Choroid plexus epithelial cell (primary cell): Measurements from ENCODE around the gene TMEM139.

ENCODE experiments used
- DNase-seq: peaks from one replicate; pipeline ENCODE4 v3.0.0-alpha.2; 2010; ENCODE audit warnings: low read depth
- H3K4me3 ChIP-seq: 2 replicates; pipeline ENCODE4 v1.5.1; 2011; ENCODE audit warnings: low read depth, mild to moderate bottlenecking, control low read depth, low read length, moderate library complexity
- TF ChIP-seq, protein P1 (sequence below): conservative IDR thresholded peaks from 2 replicates; pipeline ENCODE4 v1.5.1; 2011; ENCODE audit warnings: low read depth, mild to moderate bottlenecking, control low read depth, inconsistent platforms, low read length, moderate library complexity

TMEM139 gene

DNA sequence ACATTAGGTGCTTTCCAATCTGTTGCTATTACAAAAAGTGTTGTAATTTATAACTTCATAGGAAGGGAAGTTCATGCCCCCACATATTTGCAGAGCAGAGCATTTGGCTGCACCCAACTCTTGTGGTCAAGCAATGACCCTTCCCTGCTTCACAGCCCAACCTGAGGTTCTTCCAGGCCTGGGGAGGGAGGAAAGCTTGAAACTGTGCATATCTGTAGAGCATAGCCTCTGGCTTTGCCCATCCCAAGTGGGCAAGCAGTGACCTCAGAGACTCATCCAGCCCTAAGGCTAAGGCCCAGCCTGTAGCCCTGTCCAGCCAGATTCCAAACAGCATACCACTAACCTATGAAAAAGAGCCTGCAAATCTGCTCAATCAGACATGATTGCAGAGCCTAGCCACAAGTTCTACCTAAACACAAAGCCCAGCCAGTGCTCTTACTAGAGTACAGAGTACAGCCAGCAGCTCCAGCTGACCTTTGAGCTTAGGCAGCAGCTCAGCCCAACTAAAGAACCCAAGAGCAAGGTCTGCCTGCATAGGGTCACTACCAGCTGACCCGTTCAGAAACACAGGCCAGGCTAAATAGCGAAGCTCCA lies 35.9 kb upstream of the TMEM139 start:
- no peak overlapping the region for H3K4me3 ChIP-seq
- TF ChIP-seq, protein P1, sequence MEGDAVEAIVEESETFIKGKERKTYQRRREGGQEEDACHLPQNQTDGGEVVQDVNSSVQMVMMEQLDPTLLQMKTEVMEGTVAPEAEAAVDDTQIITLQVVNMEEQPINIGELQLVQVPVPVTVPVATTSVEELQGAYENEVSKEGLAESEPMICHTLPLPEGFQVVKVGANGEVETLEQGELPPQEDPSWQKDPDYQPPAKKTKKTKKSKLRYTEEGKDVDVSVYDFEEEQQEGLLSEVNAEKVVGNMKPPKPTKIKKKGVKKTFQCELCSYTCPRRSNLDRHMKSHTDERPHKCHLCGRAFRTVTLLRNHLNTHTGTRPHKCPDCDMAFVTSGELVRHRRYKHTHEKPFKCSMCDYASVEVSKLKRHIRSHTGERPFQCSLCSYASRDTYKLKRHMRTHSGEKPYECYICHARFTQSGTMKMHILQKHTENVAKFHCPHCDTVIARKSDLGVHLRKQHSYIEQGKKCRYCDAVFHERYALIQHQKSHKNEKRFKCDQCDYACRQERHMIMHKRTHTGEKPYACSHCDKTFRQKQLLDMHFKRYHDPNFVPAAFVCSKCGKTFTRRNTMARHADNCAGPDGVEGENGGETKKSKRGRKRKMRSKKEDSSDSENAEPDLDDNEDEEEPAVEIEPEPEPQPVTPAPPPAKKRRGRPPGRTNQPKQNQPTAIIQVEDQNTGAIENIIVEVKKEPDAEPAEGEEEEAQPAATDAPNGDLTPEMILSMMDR: no peak
- peak; percentile 87 for DNase-seq

- no peak for DNase-seq
- no peak overlapping the region for H3K4me3 ChIP-seq
- TF ChIP-seq, protein P1: no peak
These were observed 34.6 kb upstream of the TMEM139 start for GRCh38 chr7:143250199-143250598.

- TF ChIP-seq, protein P1: no peak
- no peak overlapping the region for H3K4me3 ChIP-seq
- DNase-seq: peak; percentile 50
These were observed 33.9 kb upstream of the TMEM139 start for GRCh38 chr7:143250822-143251221.

DNA sequence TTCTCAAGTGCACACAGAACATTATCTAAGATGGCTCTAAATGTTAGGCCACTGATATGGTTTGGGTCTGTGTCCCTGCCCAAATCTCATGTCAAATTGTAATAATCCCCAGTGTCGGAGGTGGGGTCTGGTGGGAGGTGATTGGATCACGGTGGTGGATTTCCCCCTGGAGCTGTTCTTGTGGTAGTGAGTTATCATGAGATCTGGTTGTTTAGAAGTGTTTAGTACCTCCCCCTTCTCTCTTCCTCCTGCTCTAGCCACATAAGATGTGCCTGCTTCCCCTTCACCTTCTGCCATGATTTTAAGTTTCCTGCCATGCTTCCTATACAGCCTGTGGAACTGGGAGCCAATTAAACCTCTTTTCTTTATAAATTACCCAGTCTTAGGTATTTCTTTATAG lies 32.8 kb upstream of the TMEM139 start:
- DNase-seq: no peak
- H3K4me3 ChIP-seq: no peak overlapping the region
- TF ChIP-seq, protein P1: no peak

GRCh38 chr7:143255564-143255963 lies 29.2 kb upstream of the TMEM139 start:
- TF ChIP-seq, protein P1: no peak
- peak; percentile 64 for DNase-seq
- no peak overlapping the region for H3K4me3 ChIP-seq

DNA sequence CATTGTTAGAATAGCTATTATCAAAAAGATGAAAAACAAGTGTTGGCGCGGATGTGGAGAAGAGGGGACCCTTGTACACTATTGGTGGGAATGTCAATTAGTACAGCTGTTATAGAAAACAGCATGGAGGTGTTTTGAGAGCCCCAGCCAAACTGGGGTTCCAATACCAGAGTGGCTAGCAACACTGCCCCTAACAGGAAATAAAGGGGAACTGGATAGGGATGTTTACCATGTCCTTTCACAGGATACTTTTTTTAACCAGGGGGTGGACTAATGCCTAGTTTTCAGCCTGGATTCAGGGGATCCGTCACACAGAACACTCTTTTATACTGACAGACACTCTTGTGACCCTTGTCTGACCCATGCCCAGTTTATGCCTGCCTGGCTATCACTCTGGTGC lies 28.4 kb upstream of the TMEM139 start:
- no peak overlapping the region for H3K4me3 ChIP-seq
- TF ChIP-seq, protein P1: peak; percentile 36
- DNase-seq: no peak

- H3K4me3 ChIP-seq: no peak overlapping the region
- TF ChIP-seq, protein P1: no peak
- no peak for DNase-seq
These were observed 27.8 kb upstream of the TMEM139 start for GRCh38 chr7:143256932-143257331.
